ENCODE data around the gene P2RY6. TPM values are rescaled to one million over a fixed set of nuclear protein-coding genes. Genes with fewer than 3 reads are reported as not detected.

Gene P2RY6
- total and polyA plus RNA-seq, 2 of the 8 experiments (the other 6 are each of a cell fraction or from before 2014, with no cell fraction given), result 0.15 TPM; not detected in 1

- Histone ChIP-seq H3K9ac (replicated peaks in 1 of 4; ENCODE audit: extremely low read depth in 1 of 4, low read depth in 3 of 4, low read length in 3 of 4) (no peak overlapping the region), H2BK12ac (ENCODE audit: low read depth, low read length) (no peak overlapping the region), H3K23me2 (ENCODE audit: low read depth, low read length) (no peaks in the 10 kb centered on the region), H2BK5ac (ENCODE audit: low read depth, low read length) (no peak overlapping the region), H2BK20ac (ENCODE audit: low read length) (no peak overlapping the region), H3K18ac (ENCODE audit: extremely low read depth, low read length) (no peak overlapping the region), H2AK5ac (ENCODE audit: low read depth, low read length) (no peak overlapping the region), H3K27ac (ENCODE audit: low read depth, low read length) (no peak overlapping the region), H4K20me1 (replicated peaks in 1 of 2; ENCODE audit: control insufficient read depth in 1 of 2, insufficient read depth in 2 of 2, low read length in 2 of 2) (peaks cover 9 to 15% of the 10 kb centered on the region in 2 experiments), H3K4me2 (ENCODE audit: insufficient read depth in 1 of 2, low read depth in 2 of 2, low read length in 2 of 2) (no peak overlapping the region), H3K4me3 (ENCODE audit: extremely low read depth in 1 of 4, insufficient read depth in 2 of 4, low read depth in 3 of 4, low read length in 4 of 4) (no peak overlapping the region), H3K4me1 (replicated peaks in 1 of 4; ENCODE audit: control insufficient read depth in 3 of 4, insufficient read depth in 4 of 4, low read length in 3 of 4) (peaks cover 6 to 22% (median 12%) of the 10 kb centered on the region in 4 experiments), H3K14ac (ENCODE audit: insufficient read length) (no peak overlapping the region), H4K8ac (ENCODE audit: extremely low read depth, insufficient read depth, low read length) (no peak overlapping the region), H3K79me1 (ENCODE audit: low read depth, low read length) (peaks cover 6% of the 10 kb centered on the region), H3K9me3 (ENCODE audit: insufficient read depth in 2 of 2, low read depth in 1 of 2, low read length in 1 of 2) (no peaks in the 10 kb centered on the region), H2BK15ac (ENCODE audit: low read length) (no peak overlapping the region), H4K5ac (ENCODE audit: insufficient read length, low read depth, low read length) (no peak overlapping the region), H3K27me3 (replicated peaks in 1 of 4; ENCODE audit: control insufficient read depth in 3 of 4, extremely low read depth in 1 of 4, insufficient read depth in 3 of 4, low read length in 3 of 4) (peaks cover 0 to 4% (median 2%) of the 10 kb centered on the region in 4 experiments; a peak in 3 of 7 replicates), H2BK120ac (replicated peaks; ENCODE audit: low read depth, low read length) (no peak overlapping the region), H3K23ac (ENCODE audit: insufficient read length) (no peak overlapping the region), H3K4ac (replicated peaks; ENCODE audit: insufficient read length, low read depth, low read length) (no peak overlapping the region), H3K36me3 (ENCODE audit: control insufficient read depth in 2 of 4, insufficient read depth in 4 of 4, low read length in 3 of 4) (no peaks in the 10 kb centered on the region), H4K91ac (replicated peaks; ENCODE audit: insufficient read length, low read length) (no peak overlapping the region), H3K79me2 (ENCODE audit: control insufficient read depth in 1 of 2, insufficient read depth in 2 of 2, low read length in 2 of 2) (no peaks in the 10 kb centered on the region), H2AFZ (ENCODE audit: low read length) (no peak overlapping the region), H3K56ac (replicated peaks; ENCODE audit: insufficient read length, low read depth, low read length) (no peak overlapping the region)
- CTCF ChIA-PET (ENCODE audit: partially characterized antibody), result interaction anchor here (0.6 to 25.1 kb wide), 6 partner anchors 6 to 1297 kb away, joined by 5 to 383 read pairs (median 246); partner anchors contain the start of gene ARHGEF17
- POLR2A ChIA-PET (ENCODE audit: partially characterized antibody), result interaction anchor here (0.9 kb wide), 1 partner anchor 9 kb away, joined by 4 read pairs; no protein-coding TSS in a partner anchor
- TF ChIP-seq KDM5A (IDR thresholded peaks at IDR 0.05; ENCODE audit: low read length) (no peak), RNF2 (IDR thresholded peaks at IDR 0.05; ENCODE audit: borderline replicate concordance, low read depth, low read length, missing control alignments, poor library complexity, severe bottlenecking) (no peak), SP2 (IDR thresholded peaks at IDR 0.05; ENCODE audit: low read length) (no peak), MAFK (IDR thresholded peaks at IDR 0.05; ENCODE audit: low read depth, low read length) (no peak), ASH2L (IDR thresholded peaks at IDR 0.05; ENCODE audit: low read length) (no peak), CTCF (IDR thresholded peaks at IDR 0.05; ENCODE audit: control extremely low read depth in 1 of 3, insufficient read depth in 1 of 3, low read depth in 1 of 3, low read length in 3 of 3) (no peak), RBBP5 (IDR thresholded peaks at IDR 0.05; ENCODE audit: borderline replicate concordance, low read depth, low read length) (no peak), SIX5 (IDR thresholded peaks at IDR 0.05; ENCODE audit: low read depth, low read length) (no peak)
- 84% methylated on average over 3 of the region's 3 CpGs; no CpG with 5 or more reads in 1 of the 2 experiments for WGBS, 2 experiments (ENCODE audit: extremely low coverage in 1 of 2, insufficient coverage in 1 of 2, insufficient read length in 1 of 2, insufficient replicate concordance in 2 of 2, low coverage in 1 of 2, low lambda C conversion rate in 2 of 2, missing lambda C conversion rate in 1 of 2)
- FAIRE-seq (no peak), DNase-seq (ENCODE audit: low read depth in 1 of 2, low spot score in 2 of 2) (no peak)
Measured at GRCh38 chr11:73317803-73318202, 45.7 kb downstream of the P2RY6 start.

All from H1 (cell line).